HG03060 (cell line): ENCODE data around the gene CAPN1.
"Not testable (repeated sequence)": the region's sequence is repeated elsewhere in the genome, so short reads cannot be mapped to it uniquely, and the experiment has no call there.

Source experiments
- ATAC-seq: cut with Tn5 transposase; IDR thresholded peaks from one replicate; pipeline ENCODE4 v1.9.1; 2021; ENCODE audit warnings: low read depth, moderate number of reproducible peaks; ENCODE audit not compliant: unreplicated experiment

Gene CAPN1

DNA sequence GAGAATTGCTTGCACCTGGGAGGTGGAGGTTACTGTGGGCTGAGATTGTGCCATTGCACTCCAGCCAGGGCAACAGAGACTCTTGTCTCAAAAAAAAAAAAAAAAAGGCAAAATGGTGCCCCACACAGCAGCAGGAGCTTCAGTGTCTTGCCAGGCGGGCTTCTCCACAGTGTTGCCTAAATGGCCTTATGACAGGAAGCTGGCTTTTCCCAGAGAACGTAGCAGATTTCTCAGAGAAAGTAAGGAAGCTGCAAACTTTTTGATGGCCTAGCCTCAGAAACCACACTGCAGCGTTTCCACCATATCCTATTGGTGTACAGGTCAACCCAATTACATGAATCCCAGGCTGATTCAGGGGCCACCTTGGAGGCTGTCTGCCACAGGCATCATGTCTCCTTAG, 24.4 kb upstream of the CAPN1 start:
- no peak for ATAC-seq

DNA sequence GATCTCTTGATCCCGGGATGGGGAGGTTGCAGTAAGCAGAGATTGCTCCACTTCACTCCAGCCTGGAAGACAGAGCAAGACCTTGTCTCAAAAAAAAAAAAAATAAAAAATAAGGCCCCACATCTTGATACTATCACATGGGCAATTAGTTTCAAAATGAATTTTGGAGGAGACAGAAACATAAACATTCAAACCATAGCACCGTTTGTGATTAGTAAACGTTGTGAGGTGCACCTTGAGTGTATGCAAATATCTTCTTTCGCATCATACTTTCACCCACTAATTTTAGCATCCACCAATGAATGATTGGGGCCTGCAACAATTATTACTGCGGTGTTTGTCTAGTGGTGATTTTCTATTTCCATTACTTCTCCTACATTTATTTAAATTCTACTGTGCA, 22.7 kb upstream of the CAPN1 start:
- ATAC-seq = peak; percentile 71

DNA sequence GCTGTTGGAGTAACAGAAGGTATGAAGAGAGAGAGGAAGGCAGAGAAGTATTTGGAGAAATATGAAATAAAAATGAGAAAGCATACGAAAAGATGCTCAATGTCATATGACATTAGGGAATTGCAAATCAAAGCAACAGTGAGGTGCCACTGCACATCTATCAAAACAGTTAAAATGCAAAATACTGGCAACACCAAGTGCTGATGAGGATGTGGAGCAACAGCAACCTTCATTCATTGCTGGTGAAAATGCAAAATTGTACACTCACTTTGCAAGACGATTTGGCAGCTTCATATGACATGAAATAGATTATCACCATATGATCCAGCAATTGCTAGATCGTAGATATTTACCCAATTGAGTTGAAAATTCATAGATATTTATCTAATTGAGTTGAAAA, 21.1 kb upstream of the CAPN1 start:
- no peak for ATAC-seq

DNA sequence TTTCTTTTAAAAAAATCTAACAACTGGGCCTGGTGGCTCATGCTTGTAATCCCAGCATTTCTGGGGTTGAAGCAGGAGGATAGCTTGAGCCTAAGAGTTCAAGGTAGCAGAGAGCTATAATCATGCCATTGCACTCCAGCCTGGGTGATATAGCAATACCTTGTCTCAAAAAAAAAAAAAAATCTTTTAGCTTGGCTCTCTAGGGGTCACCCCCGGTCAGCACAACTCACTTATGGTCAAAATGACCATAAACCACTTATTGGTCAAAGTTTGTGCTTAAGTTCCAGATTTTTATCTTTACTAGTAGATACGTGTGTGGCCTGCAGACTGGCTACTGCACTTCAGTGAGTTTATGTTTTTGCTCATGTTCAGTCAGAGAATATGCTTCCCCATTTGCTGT, 18.0 kb upstream of the CAPN1 start:
- ATAC-seq = no peak

DNA sequence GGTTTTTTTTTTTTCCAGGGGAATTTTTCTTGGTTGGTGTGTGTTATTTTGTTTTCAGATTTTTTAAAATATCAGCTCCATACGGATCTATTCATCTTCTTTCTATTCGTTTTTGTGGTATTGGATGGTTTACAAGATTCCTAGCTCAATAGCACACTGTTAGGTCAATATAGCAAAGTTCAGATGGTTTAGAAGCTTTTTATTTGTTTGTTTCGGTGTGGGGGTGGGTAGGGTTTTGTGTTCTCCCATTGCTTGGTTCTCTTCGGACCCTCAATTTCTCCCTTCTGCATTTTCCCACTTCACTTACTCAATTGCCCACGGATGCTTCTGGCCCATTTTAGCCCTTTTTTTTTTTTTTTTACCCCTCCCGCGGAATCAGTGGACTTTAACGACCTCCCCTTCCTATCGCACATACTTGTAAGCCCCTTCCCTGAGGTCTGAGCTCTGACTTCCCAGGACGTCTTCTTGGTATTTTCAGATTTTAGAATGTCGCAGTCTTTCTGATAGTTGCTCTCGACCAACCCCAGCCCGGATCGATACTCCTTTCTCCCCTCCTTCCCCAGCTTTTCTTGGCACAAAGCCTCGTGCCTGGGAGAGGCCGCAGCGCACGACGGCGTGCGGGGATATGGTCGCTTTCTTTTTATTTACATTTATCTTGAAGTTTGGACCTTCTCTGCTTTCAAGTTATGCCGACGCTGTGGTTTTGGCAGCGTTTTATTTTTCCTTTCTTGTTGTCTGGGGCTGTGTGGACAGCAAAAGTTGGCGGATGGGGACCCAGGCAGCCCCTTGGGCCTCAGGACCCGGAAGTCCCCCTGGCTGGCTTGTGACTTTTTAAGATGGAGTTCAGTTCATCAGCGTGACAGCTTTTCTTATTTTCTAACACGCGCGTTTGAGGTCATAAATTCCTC, 16.1 kb upstream of the CAPN1 start:
- no peak for ATAC-seq

DNA sequence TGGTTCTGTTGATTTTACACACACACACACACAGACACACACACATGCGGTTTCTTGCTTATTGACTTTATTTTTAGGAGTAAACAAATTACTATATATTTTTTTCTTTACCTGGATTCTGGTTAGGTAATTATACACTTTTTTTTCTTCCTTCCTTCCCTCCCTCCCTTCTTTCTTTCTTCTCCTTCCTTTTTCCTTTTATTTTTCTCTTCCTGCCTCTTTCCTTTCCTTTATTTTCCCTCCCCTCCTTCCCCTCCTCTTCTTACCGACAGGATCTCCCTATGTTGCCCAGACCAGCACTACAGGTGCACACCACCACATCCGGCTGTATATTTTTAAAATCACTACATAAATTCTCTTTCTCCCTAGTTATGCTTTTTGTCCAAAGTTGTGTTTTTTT, 14.8 kb upstream of the CAPN1 start:
- ATAC-seq = no peak

DNA sequence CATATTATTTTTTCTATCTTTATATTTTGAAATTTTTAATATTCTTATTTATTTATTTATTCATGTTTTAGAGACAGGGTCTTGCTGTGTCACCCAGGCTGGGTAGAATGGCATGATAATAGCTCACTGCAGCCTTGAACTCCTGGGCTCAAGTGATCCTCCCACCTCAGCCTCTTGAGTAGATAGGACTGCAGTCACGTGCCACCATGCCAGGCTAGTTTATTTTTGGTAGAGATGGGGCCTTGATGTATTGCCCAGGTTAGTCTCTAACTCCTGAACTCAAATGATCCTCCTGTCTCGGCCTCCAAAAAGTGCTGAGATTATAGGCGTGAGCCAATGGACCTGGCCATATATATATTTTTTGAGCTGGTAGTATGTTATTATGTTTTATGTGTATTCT, 14.1 kb upstream of the CAPN1 start:
- ATAC-seq = no peak

DNA sequence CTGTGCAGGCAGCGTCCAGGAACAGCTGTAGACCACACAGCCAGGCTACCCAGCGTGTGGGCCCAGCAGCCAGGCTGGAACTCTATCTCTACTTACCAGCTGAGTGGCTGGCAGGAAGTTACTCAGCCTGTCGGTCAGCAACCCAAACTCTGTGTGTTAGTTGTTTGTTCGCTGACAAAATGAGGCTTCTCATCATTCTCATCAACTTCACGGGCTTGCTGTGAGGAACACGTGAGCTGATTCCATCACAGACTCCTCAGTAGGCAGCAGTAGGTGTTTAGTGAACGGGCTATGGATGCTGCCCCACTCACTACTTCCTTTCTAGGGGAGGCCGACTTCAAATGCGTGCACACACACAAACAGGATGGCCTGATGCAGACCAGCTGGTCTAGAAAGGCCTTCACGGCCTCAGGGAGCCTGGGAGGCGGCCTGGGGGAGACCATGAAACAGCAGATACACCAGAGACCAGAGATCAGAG, 12.5 kb upstream of the CAPN1 start:
- ATAC-seq = no peak

DNA sequence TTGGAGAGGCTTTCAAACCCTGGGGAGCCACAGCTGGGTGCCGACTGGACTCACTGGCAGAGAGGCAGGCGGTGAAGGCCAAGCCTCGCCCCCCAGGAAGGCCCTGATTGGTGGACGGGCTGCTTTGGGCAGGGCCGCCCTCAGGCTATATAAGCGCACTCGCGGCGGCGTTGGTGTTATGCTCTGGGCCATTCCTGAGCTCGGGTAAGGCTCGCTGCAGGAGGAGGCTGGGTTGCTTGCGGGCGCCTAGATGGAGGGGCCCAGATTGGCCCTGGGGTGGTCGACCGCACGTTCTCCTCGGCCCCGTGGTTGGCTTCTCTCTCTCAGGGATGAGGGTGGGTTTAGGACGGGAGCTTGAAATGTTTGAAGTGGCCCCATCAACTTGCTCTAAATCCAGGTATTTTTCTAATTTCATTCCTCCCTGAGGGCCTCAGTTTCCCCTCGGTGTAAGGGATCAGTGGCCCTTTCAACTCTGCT, 11.6 kb upstream of the CAPN1 start, which contains the start of gene SPDYC:
Gene SPDYC, plus strand, starts transcription at position 176 of the 477 bp plus-strand sequence. CDS start 1,125 bp downstream, outside the sequence.
- ATAC-seq = no peak

DNA sequence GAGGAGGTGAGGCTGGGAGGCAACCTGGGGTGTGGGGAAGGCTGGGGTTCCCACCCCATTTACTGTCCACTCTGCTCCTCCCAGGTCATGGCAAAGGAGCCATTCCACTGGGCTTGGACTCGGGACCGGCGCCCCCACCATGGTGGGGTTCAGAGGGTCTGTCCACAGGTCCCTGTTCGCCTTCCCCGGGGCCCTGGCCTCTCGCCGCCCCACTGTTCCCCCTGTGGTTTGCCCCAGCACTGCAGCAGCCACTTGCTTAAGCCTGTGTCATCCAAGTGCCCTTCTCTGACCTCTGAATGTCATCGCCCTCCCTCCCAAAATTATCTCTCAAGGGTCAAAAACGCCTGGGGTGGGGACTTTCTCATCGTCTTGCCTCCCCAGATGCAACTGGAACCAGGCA, 9.1 kb upstream of the CAPN1 start:
- ATAC-seq = no peak

DNA sequence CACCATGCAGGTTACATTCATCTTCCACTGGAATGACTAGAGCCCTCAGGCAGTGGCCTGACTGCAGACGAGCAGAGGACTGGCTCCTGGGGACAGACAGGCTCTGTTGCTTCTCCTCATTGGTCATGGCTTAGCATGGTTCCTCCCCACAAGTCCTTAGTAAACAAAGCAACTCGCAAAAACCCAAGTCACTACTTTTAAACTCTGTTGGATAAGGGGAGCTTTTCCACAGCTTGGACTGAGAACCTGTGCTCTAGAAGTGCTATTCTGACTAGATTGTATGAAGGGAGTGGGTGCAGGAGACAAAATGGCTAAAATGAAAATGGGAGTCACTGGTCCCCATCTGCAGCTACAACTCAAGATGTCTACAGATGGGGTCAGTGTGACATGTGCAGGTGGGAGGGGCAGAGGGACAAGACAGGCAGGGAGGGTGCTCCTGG, 7.1 kb upstream of the CAPN1 start:
- ATAC-seq = not testable (repeated sequence)

DNA sequence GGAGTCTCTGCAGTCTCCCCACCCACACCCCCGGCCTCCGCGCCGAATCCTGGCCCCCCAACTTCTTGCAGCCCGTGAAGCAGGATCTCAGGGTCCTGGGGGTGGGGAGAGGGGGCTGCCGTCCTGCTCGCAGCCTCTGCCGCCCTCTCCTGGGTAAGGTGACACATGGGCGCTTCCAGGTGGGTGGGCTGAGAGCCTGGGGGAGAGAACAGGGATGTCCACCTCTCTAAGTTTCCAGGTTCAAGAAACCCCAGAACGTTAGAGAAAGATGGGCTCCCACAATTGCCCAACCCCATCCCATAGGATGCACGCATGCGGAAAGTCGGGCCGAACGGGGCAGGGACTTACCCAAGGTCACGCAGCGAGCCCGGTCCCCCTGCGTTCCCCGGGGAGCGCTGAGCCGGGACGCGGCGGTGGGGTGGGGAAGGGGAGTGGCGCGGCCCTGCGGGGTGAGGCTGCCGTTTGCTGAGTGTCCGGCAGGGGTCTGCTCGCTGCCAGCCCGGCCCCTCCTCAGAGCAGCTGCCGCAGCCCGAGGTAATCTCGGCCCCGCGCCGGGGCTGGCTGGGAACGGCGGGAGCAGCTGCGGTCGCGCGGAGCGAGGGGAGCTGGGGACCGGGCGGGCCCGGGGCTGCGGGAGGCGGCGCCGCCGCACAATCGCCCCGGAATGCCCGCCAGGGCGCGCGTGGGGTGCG, 705 bp upstream of the CAPN1 start:
- no peak for ATAC-seq

DNA sequence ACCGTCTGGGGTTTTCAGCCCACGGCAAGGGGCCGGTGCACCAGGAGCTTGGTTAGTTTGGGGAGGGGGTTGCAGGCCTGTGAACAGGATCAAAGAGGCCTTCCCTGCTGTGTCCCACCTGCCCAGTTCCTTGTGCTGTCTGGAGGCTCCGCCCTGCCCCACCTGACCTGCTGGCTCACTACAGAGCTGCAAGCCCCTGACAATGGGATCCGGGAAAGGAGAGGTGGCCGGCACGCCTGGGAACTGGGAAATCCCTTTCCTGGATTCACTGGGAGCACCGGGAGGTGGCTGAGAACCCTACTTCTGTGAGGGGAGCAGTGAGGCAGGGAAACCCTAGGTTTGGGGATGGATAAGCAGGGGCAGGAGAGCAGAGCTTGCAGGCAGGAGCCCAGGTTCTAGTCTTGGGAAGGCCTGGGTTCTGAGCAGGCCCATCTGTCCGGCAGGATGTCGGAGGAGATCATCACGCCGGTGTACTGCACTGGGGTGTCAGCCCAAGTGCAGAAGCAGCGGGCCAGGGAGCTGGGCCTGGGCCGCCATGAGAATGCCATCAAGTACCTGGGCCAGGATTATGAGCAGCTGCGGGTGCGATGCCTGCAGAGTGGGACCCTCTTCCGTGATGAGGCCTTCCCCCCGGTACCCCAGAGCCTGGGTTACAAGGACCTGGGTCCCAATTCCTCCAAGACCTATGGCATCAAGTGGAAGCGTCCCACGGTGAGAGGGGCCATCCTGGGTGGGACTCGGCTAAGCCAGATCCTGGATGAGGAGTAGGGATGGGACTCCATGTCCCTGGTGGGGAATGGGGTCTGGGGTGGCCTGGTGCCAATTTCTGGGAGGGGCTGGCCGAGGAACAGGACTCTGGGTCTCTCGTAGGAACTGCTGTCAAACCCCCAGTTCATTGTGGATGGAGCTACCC, 786 bp downstream of the CAPN1 start:
- no peak for ATAC-seq

DNA sequence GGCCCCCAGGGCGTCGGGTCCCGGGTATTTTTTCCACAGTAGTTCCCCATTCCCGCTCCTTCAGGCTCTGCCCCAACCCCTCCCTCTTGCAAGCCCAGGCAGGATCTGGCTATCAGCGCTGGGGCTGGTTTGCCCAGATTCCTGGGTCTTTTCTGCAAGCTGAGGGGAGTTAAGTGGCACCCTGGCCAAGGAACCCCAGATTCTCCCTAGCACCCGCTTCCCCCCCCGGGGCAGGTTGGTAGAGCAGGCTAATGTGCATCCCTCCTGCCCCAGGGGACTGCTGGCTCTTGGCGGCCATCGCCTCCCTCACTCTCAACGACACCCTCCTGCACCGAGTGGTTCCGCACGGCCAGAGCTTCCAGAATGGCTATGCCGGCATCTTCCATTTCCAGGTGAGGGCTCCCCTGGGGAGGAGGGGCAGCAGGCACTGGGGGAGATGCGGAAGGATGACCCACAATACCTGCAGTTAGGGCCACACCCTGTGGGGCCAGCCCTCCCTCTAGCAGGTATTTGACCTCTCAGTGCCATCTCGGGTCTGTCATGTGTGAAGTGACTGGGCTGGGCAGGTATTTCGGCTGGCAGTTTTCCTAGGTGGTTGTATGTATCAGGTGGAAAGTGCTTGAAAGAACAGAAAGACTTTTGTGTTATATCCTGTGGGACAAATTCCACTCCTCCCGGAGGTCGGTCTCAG, 1.6 kb downstream of the CAPN1 start:
- no peak for ATAC-seq

DNA sequence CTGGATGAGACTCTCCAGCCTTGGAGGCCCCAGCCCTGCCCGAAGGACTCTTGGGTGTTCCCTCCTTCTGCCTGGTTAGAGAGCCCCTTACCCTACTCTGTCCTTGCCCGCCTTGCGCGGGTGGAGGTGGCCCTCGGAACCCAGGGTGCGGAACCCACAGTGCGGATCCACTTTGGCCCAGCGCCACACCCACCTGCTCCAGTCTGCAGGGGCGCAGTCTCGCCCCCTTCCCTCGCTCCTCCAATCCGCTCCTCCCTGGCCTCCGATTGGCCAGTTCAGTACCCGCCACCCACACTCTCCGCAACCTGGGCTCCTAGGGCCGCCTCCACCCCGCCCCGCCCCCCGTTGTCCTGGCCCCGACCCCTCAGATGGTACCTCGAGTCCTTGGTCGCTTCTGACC, 2.4 kb downstream of the CAPN1 start:
- ATAC-seq = no peak

DNA sequence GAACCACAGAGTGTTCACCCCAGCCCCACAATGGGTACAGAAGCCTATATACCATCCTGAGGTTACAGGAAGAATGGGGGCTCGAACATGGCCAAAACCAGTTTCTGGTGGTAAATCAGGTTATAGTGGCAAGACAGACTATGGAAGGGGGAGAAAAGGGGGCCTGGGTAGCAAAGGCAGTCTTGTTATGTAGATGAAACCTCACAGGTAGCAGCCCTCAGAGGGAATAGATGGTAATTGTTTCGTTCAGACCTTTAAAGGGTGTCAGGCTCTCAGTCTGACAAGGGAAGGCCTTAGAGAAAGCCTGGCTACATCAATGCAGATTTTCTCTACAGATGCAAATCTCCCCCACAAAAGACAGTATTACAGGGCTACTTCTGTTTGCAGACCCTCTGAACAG, 3.4 kb downstream of the CAPN1 start:
- ATAC-seq = no peak

DNA sequence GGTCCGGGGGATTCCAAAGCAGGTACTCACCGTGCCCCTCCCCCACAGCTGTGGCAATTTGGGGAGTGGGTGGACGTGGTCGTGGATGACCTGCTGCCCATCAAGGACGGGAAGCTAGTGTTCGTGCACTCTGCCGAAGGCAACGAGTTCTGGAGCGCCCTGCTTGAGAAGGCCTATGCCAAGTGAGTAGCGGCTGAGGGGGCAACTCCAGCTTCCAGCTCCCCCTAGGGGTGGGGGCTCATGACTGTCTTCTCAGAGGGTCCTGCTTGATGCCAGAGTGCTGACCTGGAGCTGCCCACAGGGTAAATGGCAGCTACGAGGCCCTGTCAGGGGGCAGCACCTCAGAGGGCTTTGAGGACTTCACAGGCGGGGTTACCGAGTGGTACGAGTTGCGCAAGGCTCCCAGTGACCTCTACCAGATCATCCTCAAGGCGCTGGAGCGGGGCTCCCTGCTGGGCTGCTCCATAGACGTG, 4.2 kb downstream of the CAPN1 start:
- ATAC-seq = no peak

DNA sequence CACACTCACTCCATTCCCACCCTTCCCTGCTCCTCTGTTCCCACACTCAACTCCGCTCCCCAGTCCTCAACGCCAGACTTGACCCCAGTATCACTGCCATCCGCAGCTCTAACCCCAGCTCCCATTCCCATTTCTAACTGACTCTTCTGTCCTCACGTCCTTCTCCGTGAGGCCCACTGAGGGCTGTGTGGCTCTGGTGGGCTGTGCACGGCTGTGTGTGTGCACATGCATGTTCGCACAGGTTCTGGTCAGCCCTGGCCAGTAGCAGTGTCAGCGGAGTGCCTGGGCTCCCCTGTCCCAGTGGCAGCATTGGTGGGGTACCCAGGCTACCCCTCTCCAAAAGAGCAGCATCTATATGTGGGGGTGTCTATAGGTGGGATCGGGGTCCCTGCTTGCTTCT, 5.0 kb downstream of the CAPN1 start:
- no peak for ATAC-seq

DNA sequence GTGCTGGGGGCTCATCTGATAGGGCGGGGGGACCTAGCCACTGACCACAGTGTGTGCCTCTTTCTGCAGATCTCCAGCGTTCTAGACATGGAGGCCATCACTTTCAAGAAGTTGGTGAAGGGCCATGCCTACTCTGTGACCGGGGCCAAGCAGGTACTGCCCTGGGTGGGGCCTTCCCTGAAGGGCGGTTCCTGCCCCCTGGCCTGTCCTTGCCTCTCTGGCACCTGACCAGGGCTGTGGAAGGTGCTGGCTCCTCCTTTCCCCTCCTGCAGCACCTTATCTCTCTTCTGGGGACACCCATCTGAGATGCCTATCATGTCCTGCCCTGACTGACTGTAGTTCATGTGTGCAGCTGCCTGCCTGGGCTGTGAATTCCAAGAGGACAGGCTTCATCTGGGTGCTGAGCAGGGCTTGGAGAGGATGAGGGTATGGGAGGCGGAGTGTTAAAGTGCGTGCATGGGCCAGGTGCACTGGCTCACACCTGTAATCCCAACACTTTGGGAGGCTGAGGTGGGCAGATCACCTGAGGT, 5.5 kb downstream of the CAPN1 start:
- no peak for ATAC-seq
